Ecto neural progenitor cell (in vitro differentiated cells): ENCODE measurements around the gene COL13A1.

ENCODE experiments used
- DNase-seq: peaks from one replicate; pipeline ENCODE4 v3.0.0-alpha.2; 2018; ENCODE audit warnings: low spot score

COL13A1 gene

GRCh38 chr10:69819716-69820506 is 18.2 kb downstream of the COL13A1 start:
- DNase-seq: no peak

DNA sequence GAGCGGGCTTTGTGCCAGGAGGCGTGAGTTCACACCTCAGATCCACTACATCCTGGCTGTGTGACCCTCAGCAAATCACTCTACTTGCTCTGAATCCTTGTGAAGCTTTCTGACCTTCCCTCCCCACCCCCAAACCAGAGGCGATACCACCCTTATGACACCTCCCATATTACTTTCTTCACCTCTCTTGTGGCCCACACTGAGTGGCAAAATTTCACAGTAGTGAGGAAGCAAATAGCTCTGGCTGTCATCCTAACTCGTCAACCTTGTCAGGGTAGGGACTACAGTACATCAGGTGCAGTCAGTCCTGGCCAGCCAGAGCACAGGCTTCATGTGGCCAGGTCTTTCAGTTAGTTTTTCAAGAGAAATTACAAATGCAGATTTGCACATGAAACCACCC is 19.1 kb downstream of the COL13A1 start:
- DNase-seq: no peak

DNA sequence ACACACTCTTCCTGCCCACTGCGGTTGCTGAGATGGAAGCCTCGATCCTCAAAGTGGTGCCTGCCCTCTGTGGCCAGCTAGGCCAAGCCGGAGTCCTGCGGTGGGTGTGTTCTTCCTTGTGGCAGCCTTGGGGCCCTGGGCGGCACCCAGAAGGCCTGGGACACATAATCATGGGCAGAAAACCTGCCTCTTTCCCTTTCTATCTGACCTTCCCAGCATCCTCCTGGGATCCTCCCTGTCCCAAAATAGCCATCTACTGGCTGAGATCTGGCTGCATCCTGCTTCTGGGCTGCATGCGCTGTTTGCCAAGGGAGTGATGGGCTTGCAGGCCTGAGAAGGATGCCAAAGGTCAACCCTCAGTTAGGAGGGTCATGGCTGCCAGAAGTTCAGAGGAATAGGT is 23.9 kb downstream of the COL13A1 start:
- no peak for DNase-seq

- DNase-seq: no peak
Measured at GRCh38 chr10:69826094-69826493, 24.4 kb downstream of the COL13A1 start.

GRCh38 chr10:69826789-69827554 is 25.3 kb downstream of the COL13A1 start:
- DNase-seq: no peak

DNA sequence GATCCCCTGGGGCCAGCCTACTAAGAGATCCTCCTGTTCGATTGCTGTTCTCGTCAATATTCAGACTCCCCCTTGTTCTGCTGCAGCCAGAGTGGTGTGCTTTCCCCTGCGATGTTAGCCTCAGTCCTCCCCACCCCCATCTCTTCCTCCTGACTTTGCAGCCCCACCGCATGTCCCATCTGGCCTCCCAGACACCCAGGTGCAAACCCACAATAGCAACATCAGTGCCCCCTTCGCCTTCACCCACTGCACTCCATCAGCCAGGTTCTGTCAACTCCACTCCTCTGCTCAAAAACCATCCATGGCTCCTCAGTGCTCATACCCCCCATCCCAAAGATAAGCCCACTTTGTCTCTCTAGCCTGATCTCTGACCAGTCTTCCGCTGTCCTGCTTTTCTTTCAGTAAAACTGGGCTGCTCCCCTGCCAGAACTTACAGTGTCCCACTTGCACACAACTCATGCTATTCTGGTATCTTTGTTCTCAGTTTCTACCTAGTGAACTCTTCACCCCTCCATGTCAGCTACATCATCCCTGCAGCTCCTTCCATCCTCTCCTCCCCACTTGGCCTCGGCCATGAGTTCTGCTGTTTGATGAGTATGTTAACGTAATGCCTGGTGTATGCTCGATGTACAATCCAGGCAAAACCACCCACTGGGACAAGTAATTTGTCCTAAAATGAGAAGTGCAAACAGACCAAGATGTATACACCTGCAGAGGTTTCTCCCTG is 26.6 kb downstream of the COL13A1 start:
- no peak for DNase-seq

GRCh38 chr10:69829775-69830174 is 28.1 kb downstream of the COL13A1 start:
- DNase-seq: no peak

- DNase-seq: no peak
Measured at GRCh38 chr10:69831231-69831855, 29.6 kb downstream of the COL13A1 start.

GRCh38 chr10:69835233-69835632 is 33.5 kb downstream of the COL13A1 start:
- DNase-seq: no peak

DNA sequence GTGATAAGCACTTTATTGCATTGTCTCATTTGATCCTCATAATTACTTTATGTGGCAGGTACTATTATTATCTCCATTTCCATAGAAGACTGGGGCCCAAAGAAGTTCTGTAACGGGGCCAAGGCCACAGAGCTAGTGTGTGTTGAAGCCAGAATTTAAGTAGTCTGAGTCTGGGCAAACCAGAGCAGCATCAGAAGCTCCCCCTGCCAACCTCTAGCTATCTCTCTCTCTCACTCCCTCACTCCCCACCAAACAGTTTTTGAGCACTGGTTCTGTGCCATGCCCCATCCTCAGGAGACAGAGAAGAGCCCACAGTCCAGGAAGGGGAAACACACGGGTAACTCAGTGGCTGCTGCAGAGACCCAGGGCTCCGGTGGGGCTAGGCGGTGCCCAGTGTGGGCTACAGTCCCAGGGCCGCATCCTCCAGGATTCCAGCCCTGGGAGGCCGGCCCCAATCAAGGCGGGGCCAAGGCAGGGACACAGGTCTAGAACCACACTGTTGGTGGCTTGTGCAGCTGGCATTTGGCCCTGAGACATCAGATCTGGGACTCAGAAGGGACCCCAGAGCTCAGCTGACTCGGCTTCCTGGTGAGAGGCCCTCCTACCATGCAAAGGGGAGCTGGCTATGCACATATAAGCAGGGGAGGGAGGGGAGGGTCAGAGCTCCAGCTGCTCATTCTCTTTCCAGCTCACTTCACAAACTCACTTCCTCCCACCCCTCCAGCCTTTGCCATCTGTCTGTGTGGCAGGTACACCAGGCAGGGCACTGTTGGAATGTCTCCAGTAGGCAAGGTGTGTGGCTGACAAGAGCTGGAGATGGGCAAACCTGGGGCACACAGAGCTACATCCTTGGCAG is 34.4 kb downstream of the COL13A1 start:
- DNase-seq: no peak

- DNase-seq: no peak
Measured at GRCh38 chr10:69836731-69837030, 35.0 kb downstream of the COL13A1 start.

GRCh38 chr10:69837261-69837660 is 35.6 kb downstream of the COL13A1 start:
- DNase-seq: no peak

- DNase-seq: no peak
Measured at GRCh38 chr10:69838418-69838817, 36.7 kb downstream of the COL13A1 start.

DNA sequence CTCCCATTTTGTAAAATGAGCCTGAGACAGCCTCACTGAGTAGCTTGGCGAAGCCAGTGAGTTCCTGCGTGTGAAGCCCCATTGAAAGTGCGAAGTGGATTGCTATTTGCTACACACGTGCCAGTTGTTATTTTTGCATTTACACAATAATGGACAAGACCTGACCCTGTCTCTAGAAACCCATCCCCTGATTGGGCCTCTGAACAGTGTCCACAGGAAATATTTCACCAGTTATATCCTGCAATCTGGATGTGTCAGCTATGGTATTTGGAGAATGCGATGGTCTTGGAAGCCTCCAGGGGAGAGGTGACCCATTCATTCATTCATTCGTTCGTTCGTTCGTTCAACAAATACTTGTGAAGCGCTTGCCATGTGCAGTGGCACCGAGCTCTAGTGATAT is 37.1 kb downstream of the COL13A1 start:
- DNase-seq: no peak

- no peak for DNase-seq
Measured at GRCh38 chr10:69839696-69840345, 38.1 kb downstream of the COL13A1 start.

DNA sequence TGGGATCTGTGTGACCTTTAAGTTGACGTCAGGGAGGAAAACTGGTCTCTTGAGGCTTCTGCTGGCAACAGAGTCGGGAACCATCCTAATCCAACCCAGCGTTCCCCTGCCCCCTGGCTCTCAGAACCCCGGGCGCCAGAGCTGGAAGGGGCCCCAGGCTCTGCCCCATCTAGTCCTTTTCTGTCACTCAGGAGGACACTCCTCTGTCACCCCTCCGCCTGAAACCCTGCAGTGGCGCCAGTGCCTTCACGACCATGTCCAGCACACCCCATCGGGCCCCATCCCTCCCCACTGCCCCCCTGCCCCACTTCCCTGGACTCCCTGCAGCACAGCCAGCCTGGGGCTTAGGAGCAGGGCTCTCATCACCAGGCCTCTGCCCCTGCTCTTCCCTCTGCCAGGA is 39.1 kb downstream of the COL13A1 start:
- DNase-seq: no peak

DNA sequence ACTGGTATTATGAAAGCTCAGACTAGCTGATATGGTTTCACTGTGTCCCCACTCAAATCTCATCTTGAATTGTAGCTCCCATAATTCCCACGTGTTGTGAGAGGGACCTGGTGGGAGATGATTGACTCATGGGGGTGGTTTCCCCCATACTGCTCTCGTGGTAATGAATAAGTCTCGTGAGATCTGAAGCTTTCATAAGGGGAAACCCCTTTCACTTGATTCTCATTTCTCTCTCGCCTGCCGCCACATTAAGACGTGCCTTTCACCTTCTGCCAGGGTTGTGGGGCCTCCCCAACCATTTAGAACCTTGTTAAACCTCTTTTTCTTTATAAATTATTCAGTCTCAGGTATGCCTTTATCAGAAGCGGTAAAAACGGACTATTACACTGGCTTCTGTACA is 40.3 kb downstream of the COL13A1 start:
- DNase-seq: no peak

DNA sequence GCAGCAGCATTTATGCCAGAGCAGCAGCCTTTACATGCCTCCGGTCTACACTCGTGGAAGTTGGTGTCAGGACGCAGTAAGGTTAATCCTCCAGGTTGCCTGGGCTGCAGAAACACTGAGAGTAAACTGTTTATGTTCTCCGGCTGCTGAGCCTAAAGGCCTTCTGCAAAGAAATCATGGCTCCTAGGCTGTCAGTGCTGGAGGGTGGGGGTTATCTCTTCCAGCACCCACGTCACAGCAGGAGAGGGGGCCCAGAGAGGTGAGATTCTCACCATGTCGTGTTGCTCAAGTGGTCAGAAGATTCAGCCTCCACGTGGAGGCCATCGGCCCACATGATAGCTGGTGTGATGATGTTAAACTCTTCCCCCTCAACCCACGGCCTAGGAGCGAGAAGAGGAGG is 41.2 kb downstream of the COL13A1 start:
- DNase-seq: no peak

- DNase-seq: no peak
Measured at GRCh38 chr10:69843923-69844322, 42.2 kb downstream of the COL13A1 start.

DNA sequence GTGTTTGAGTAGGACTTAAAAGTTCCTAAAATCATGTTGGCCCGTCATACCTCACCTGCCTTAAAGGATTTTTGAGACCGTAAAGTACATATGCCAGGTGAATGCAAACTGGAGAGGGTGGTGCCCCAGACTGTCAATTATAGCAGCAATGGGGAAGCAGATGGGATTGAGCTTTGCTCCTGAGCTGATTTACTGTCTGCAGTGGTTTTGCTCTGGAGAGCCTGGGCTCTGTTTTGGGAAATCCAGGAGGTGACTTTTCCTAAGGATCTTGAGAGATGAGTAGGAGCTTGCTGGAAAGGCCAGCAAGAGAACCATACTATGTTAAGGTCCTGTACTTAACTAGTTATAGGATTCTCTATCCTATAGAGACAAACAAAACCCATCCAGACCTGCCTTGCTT is 43.0 kb downstream of the COL13A1 start:
- DNase-seq: no peak
